Anterior cingulate cortex (tissue), 58 donors: ENCODE measurements around the gene KCNMA1.
"Not testable (repeated sequence)": the region's sequence is repeated elsewhere in the genome, so short reads cannot be mapped to it uniquely, and the experiment has no call there.

ENCODE experiments used
- DNase-seq, 58 donors: peaks; one replicate each; lab custom pipeline; 2025; lab: John Stamatoyannopoulos, UW

Gene KCNMA1

GRCh38 chr10:77664696-77665095, 27.1 kb upstream of the KCNMA1 start:
- DNase-seq = no peak

- DNase-seq = no peak
Observed at GRCh38 chr10:77664008-77664407, 26.4 kb upstream of the KCNMA1 start.

- DNase-seq = peak in 2 of 58 donors; percentile 12 to 25
Observed at GRCh38 chr10:77661674-77662073, 24.1 kb upstream of the KCNMA1 start.

- no peak for DNase-seq
Observed at GRCh38 chr10:77661100-77661499, 23.5 kb upstream of the KCNMA1 start.

GRCh38 chr10:77659046-77659670, 21.6 kb upstream of the KCNMA1 start:
- not testable (repeated sequence) for DNase-seq

GRCh38 chr10:77653210-77653609, 15.6 kb upstream of the KCNMA1 start:
- DNase-seq = no peak

- DNase-seq = no peak
Observed at GRCh38 chr10:77649333-77650331, 12.0 kb upstream of the KCNMA1 start.

GRCh38 chr10:77648472-77648871, 10.9 kb upstream of the KCNMA1 start:
- DNase-seq = no peak

GRCh38 chr10:77647543-77648293, 10.1 kb upstream of the KCNMA1 start:
- no peak for DNase-seq

GRCh38 chr10:77644557-77645243, 7.1 kb upstream of the KCNMA1 start:
- no peak for DNase-seq

GRCh38 chr10:77643795-77644468, 6.3 kb upstream of the KCNMA1 start:
- peak in 2 of 58 donors; percentile 7 to 27 for DNase-seq

GRCh38 chr10:77641788-77642397, 4.3 kb upstream of the KCNMA1 start:
- peak in 33 of 58 donors; percentile 4 to 81 (median 35) for DNase-seq

GRCh38 chr10:77641344-77641743, 3.7 kb upstream of the KCNMA1 start:
- no peak for DNase-seq

GRCh38 chr10:77640167-77640566, 2.6 kb upstream of the KCNMA1 start:
- DNase-seq = no peak

GRCh38 chr10:77639756-77640155, 2.1 kb upstream of the KCNMA1 start:
- no peak for DNase-seq

GRCh38 chr10:77638321-77639101, 903 bp upstream of the KCNMA1 start:
- peak in 26 of 58 donors; percentile 6 to 64 (median 30) for DNase-seq

GRCh38 chr10:77636967-77637531, 559 bp downstream of the KCNMA1 start:
- peak in 6 of 58 donors; percentile 10 to 32 (median 24) for DNase-seq
